CD8-positive, alpha-beta memory T cell (primary cell): ENCODE data around the gene PRORP. TPM values are rescaled to one million over a fixed set of nuclear protein-coding genes. Genes with fewer than 3 reads are reported as not detected.
"Not testable (repeated sequence)": the region's sequence is repeated elsewhere in the genome, so short reads cannot be mapped to it uniquely, and the experiment has no call there.

ENCODE experiments used
- CTCF ChIA-PET: fragments of 350-600 bp; sonication (Branson Sonifier 250); formaldehyde crosslinking; loops from one replicate; lab custom pipeline; 2021; ENCODE audit warnings: antibody characterized with exemption; lab: Charles Lee
- POLR2A ChIA-PET: fragments of 350-600 bp; sonication (Branson Sonifier 250); formaldehyde crosslinking; loops from one replicate; lab custom pipeline; 2021; ENCODE audit warnings: antibody characterized with exemption; lab: Charles Lee
- DNase-seq, 5 donors: peaks; one replicate each; pipeline versions ENCODE4 v3.0.0 to v3.0.0-alpha.2; 2020 to 2022; ENCODE audit warnings: mixed read lengths in 1 of 5
- H3K27ac ChIP-seq: one replicate; pipeline ENCODE4 v1.7.0; 2013; ENCODE audit warnings: low read depth, mild to moderate bottlenecking, low read length, moderate library complexity
- H3K27me3 ChIP-seq: 2 replicates; pipeline ENCODE4 v1.7.0; 2013; ENCODE audit warnings: low read length, mild to moderate bottlenecking; ENCODE audit not compliant: insufficient read depth, poor library complexity, severe bottlenecking
- H3K36me3 ChIP-seq: 2 replicates; pipeline ENCODE4 v1.7.0; 2013; ENCODE audit warnings: mild to moderate bottlenecking, low read length, moderate library complexity; ENCODE audit not compliant: insufficient read depth
- H3K4me1 ChIP-seq: 2 replicates; pipeline ENCODE4 v1.7.0; 2013; ENCODE audit warnings: mild to moderate bottlenecking, low read length, moderate library complexity; ENCODE audit not compliant: insufficient read depth
- H3K4me3 ChIP-seq: 2 replicates; pipeline ENCODE4 v1.7.0; 2013; ENCODE audit warnings: mild to moderate bottlenecking, low read length
- H3K9me3 ChIP-seq: 2 replicates; pipeline ENCODE4 v1.7.0; 2013; ENCODE audit warnings: mild to moderate bottlenecking, low read length
- H3K27ac Mint-ChIP-seq, 8 donors: one replicate each; pipeline ENCODE4 v1.8.0; 2020 to 2021; ENCODE audit warnings: mixed read lengths in 8 of 8, mild to moderate bottlenecking in 6 of 8, inconsistent platforms in 3 of 8, moderate library complexity in 3 of 8
- H3K27me3 Mint-ChIP-seq, 2 donors: one replicate each; pipeline ENCODE4 v1.8.0; 2020 to 2021; ENCODE audit warnings: mixed read lengths in 2 of 2, mild to moderate bottlenecking in 1 of 2, moderate library complexity in 1 of 2
- H3K36me3 Mint-ChIP-seq, 3 donors: one replicate each; pipeline ENCODE4 v1.8.0; 2020 to 2021; ENCODE audit warnings: mixed read lengths in 3 of 3, inconsistent platforms in 1 of 3, mild to moderate bottlenecking in 1 of 3
- H3K4me1 Mint-ChIP-seq, 3 donors: one replicate each; pipeline ENCODE4 v1.8.0; 2020 to 2021; ENCODE audit warnings: mixed read lengths in 3 of 3, inconsistent platforms in 1 of 3, mild to moderate bottlenecking in 1 of 3
- H3K4me3 Mint-ChIP-seq, 7 donors: one replicate each; pipeline ENCODE4 v1.8.0; 2020 to 2021; ENCODE audit warnings: mixed read lengths in 7 of 7, mild to moderate bottlenecking in 6 of 7, moderate library complexity in 4 of 7, inconsistent platforms in 2 of 7
- H3K9me3 Mint-ChIP-seq, 5 donors: one replicate each; pipeline ENCODE4 v1.8.0; 2020 to 2022; ENCODE audit warnings: mixed read lengths in 5 of 5, mild to moderate bottlenecking in 3 of 5, moderate library complexity in 2 of 5, inconsistent platforms in 1 of 5
- polyA plus RNA-seq: library from polyadenylated mRNA; unstranded; fragments of 300-500 nt; fragmentation: Illumina TruSeq; gene quantifications from one replicate; pipeline ENCODE4 v1.2.3, GENCODE V29; 2021
- total RNA-seq, 2 experiments: library from RNA; stranded (reverse); gene quantifications; one replicate each; pipeline ENCODE4 v1.2.3, GENCODE V29; 2021

PRORP gene
- total and polyA plus RNA-seq, 3 experiments from 2014 or later, result 36.2 to 59.2 (median 39.9) TPM

DNA sequence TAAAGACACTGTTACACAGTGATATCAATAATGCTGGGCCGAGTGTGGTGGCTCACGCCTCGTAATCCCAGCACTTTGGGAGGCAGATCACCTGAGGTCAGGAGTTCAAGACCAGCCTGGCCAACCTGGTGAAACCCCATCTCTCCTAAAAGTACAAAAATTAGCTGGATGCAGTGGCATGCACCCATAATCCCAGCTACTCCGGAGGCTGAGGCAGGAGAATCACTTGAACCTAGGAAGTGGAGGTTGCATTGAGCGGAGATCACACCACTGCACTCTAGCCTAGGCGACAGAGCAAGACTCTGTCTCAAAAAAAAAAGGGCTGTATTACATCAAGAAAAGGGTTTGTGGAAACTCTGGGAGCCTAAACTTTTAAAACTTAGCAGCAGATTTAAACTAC is 27.7 kb upstream of the PRORP start:
- H3K27me3 Mint-ChIP-seq, CTCF ChIA-PET: not testable (repeated sequence)

DNA sequence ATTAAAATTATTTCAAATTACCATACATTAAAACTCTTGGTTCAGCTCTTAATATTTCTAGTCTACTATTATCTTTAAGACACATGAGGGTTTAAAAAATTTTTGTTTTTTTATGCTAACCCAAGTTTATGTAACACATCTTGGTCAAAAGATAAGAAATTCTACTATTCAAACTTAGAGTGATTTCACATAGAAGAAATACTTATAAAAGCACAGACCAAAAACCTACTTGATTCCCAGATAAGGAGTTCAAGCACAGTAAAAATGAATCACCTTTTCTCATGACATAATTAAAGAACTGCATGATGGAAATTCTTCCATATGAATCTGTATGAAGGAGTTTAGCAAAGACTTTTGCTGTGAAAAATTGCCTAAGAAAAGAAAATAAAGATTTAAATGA is 14.5 kb upstream of the PRORP start:
- Mint-ChIP-seq H3K36me3 (peaks cover 16 to 74% (median 29%) of the 10 kb centered on the region in 3 donors), H3K4me3 (no peak overlapping the region), H3K27me3 (no peaks in the 10 kb centered on the region), H3K9me3 (no peaks in the 10 kb centered on the region), H3K27ac (no peak overlapping the region), H3K4me1 (peaks cover 6 to 17% (median 16%) of the 10 kb centered on the region in 3 donors)
- H3K36me3 ChIP-seq, result peaks cover 22% of the 10 kb centered on the region
- no peak for DNase-seq
- no peak overlapping the region for H3K4me3 ChIP-seq
- H3K27ac ChIP-seq, result no peak overlapping the region
- ChIA-PET CTCF (no interaction called here), POLR2A (no interaction called here)
- H3K27me3 ChIP-seq, result no peaks in the 10 kb centered on the region
- H3K9me3 ChIP-seq, result no peaks in the 10 kb centered on the region
- no peaks in the 10 kb centered on the region for H3K4me1 ChIP-seq

More for the DNA sequence above, 27.7 kb upstream of the PRORP start:
- not testable (repeated sequence) for H3K4me3 Mint-ChIP-seq, H3K4me3 ChIP-seq, DNase-seq, H3K9me3 ChIP-seq, H3K4me1 Mint-ChIP-seq, H3K27me3 ChIP-seq, H3K4me1 ChIP-seq, H3K9me3 Mint-ChIP-seq, H3K27ac ChIP-seq
- peaks cover 0 to 73% (median 12%) of the 10 kb centered on the region in 3 donors for H3K36me3 Mint-ChIP-seq
- POLR2A ChIA-PET, result interaction anchor here (0.6 kb wide), 3 partner anchors 88 to 499 kb away, joined by 4 read pairs; no protein-coding TSS in a partner anchor
- peak overlapping the region in 2 of 8 donors; percentile 22 to 41 for H3K27ac Mint-ChIP-seq
- H3K36me3 ChIP-seq, result peaks cover 25% of the 10 kb centered on the region

DNA sequence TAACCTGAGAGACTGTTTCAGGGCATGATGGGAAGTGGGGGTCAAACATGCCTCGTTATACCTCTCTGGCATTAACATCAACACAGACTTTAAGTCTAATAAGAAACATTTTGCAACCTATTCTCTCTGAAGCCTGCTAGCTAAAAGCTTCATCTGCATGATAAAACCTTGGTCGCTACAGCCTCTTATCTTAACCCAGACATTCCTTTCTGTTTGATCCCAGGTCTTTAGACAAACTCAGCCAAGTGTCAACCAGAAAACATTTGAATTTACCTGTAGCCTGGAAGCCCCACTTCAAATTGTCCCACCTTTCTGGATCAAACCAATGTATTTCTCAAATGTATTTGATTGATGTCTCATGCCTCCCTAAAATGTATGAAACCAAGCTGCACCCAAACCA is 9.7 kb upstream of the PRORP start:
- Mint-ChIP-seq H3K36me3 (peaks cover 11 to 79% (median 27%) of the 10 kb centered on the region in 3 donors), H3K4me1 (peaks cover 26 to 48% (median 35%) of the 10 kb centered on the region in 3 donors), H3K27ac (peak overlapping the region in 3 of 8 donors; percentile 23 to 59 (median 24)), H3K27me3 (no peaks in the 10 kb centered on the region), H3K9me3 (no peaks in the 10 kb centered on the region), H3K4me3 (peak overlapping the region in 1 of 7 donors; percentile 3)
- Histone ChIP-seq H3K9me3 (no peaks in the 10 kb centered on the region), H3K27me3 (no peaks in the 10 kb centered on the region), H3K27ac (no peak overlapping the region), H3K4me3 (no peak overlapping the region), H3K36me3 (peaks cover 20% of the 10 kb centered on the region), H3K4me1 (no peaks in the 10 kb centered on the region)
- DNase-seq, result no peak
- POLR2A ChIA-PET, result no interaction called here
- CTCF ChIA-PET, result no interaction called here

DNA sequence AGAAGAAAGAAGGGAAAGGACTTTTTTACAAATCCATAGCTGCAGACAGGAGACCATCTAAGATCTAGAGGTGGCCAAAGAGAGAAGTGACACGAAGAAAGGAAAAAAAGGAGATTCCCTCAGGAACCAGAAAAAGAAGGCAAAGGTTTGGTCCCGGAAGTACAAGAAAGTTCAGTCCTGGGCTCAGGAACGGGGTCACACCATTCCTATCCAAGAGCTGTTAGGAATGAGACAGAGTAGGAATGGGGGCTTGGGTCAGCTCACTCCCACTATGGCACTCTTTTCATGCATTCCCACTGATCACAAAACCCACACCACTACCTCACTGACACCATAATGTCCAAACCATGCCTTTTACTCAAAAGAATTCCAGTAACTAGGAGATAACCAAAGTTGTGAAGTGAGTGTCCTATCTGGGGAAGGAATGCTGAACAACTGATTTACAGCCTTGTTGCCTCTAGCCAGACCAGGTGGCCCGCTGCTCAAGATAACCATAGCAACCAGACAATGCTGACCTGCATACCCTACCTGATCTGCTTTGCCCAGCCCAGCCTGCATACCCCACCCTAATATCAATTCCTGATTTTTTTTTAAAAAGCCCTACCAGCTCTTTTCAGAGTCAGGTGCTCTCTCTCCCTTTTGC is 8.9 kb upstream of the PRORP start:
- peak overlapping the region in 1 of 7 donors; percentile 0 for H3K4me3 Mint-ChIP-seq
- peaks cover 20% of the 10 kb centered on the region for H3K36me3 ChIP-seq

DNA sequence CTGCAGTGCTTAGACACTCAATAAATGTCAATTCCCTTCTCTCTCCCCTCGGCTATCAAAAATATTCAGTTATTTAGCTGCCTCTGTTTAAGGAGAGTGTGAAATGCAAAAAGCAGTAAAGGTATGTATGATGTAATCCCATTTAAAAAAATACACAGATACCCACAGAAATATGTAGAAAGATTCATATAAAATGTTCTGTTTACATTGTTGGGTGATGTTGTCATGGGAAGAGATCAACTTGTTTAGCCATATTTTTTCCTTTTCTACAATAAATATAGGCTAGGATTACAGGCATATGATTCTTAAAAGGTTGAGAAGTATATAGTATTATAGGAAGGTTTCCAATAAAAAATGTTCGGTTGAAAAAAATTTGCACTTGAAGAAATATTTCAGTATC is 8.3 kb upstream of the PRORP start:
- Mint-ChIP-seq H3K36me3 (peaks cover 11 to 82% (median 30%) of the 10 kb centered on the region in 3 donors), H3K4me3 (no peak overlapping the region), H3K27ac (peak overlapping the region in 5 of 8 donors; percentile 8 to 81 (median 43)), H3K9me3 (no peaks in the 10 kb centered on the region), H3K27me3 (no peaks in the 10 kb centered on the region), H3K4me1 (peaks cover 32 to 62% (median 49%) of the 10 kb centered on the region in 3 donors)
- H3K4me1 ChIP-seq, result no peaks in the 10 kb centered on the region
- H3K9me3 ChIP-seq, result no peaks in the 10 kb centered on the region
- H3K4me3 ChIP-seq, result no peak overlapping the region
- DNase-seq, result no peak
- H3K27ac ChIP-seq, result no peak overlapping the region
- ChIA-PET POLR2A (interaction anchor here (1.2 kb wide), 1 partner anchor 8 kb away, joined by 3 read pairs; the partner anchor contains the start of genes PPP2R3C and PRORP), CTCF (interaction anchor here (1.3 kb wide), 1 partner anchor 9 kb away, joined by 3 read pairs; no protein-coding TSS in a partner anchor)
- no peaks in the 10 kb centered on the region for H3K27me3 ChIP-seq
- H3K36me3 ChIP-seq, result peaks cover 20% of the 10 kb centered on the region

More for the DNA sequence above, 8.9 kb upstream of the PRORP start:
- peaks cover 32 to 56% (median 43%) of the 10 kb centered on the region in 3 donors for H3K4me1 Mint-ChIP-seq
- H3K27ac Mint-ChIP-seq, result peak overlapping the region in 7 of 8 donors; percentile 22 to 81 (median 47)
- H3K27me3 ChIP-seq, result no peaks in the 10 kb centered on the region
- H3K9me3 ChIP-seq, result no peaks in the 10 kb centered on the region
- CTCF ChIA-PET, result interaction anchor here (1.3 kb wide), 1 partner anchor 10 kb away, joined by 3 read pairs; no protein-coding TSS in a partner anchor
- no peak for DNase-seq
- H3K27me3 Mint-ChIP-seq, result no peaks in the 10 kb centered on the region
- H3K4me1 ChIP-seq, result no peaks in the 10 kb centered on the region
- no peak overlapping the region for H3K4me3 ChIP-seq
- no peaks in the 10 kb centered on the region for H3K9me3 Mint-ChIP-seq
- POLR2A ChIA-PET, result interaction anchor here (1.2 kb wide), 1 partner anchor 8 kb away, joined by 3 read pairs; the partner anchor contains the start of genes PPP2R3C and PRORP
- H3K27ac ChIP-seq, result no peak overlapping the region
- peaks cover 11 to 79% (median 30%) of the 10 kb centered on the region in 3 donors for H3K36me3 Mint-ChIP-seq

DNA sequence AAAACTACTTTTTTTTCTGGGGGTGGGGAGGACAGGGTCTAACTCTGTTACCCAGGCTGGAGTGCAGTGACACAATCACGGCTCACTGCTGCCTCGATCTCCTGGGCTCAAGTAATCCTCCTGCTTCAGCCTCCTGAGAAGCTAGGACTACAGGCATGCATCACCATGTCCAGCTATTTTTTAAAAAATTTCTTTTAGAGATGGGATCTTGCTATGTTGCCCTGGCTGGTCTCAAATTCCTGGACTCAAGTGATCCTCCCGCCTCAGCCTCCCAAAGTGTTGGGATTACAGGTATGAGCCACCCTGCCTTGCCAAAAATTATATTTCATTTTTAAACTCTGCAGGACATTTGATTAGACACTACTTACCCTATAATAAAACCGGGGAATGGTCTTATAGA is 6.1 kb upstream of the PRORP start:
- Mint-ChIP-seq H3K36me3 (peaks cover 11 to 79% (median 26%) of the 10 kb centered on the region in 3 donors), H3K27me3 (peaks cover 0 to 1% of the 10 kb centered on the region in 2 donors), H3K4me3 (no peak overlapping the region), H3K9me3 (no peaks in the 10 kb centered on the region), H3K4me1 (peaks cover 46 to 81% (median 70%) of the 10 kb centered on the region in 3 donors), H3K27ac (peak overlapping the region in 2 of 8 donors; percentile 40 to 64)
- no peaks in the 10 kb centered on the region for H3K27me3 ChIP-seq
- peaks cover 12% of the 10 kb centered on the region for H3K36me3 ChIP-seq
- no peak overlapping the region for H3K27ac ChIP-seq
- no peaks in the 10 kb centered on the region for H3K9me3 ChIP-seq
- H3K4me1 ChIP-seq, result peaks cover 14% of the 10 kb centered on the region
- ChIA-PET CTCF (no interaction called here), POLR2A (no interaction called here)
- no peak for DNase-seq
- H3K4me3 ChIP-seq, result no peak overlapping the region

DNA sequence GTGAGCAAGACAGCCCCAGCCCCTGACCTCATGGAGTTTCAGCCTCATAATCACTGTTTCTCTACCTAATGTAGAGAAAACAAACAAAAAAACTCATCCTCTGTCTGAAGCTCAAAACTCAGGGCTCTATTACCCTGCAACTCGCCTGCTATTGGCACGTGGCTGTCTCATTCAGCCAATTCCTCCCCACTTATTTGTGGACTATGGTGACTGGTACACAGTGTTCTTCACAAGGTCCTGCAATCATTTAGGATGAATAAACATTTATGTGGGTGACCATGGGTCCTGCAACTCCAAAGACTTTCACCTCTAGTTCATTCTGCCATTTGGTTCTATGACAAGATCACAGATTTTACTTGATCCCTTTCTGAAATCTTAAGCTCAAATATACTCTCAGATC is 5.2 kb upstream of the PRORP start:
- Mint-ChIP-seq H3K27me3 (peaks cover 0 to 2% of the 10 kb centered on the region in 2 donors), H3K4me3 (peak overlapping the region in 2 of 7 donors; percentile 3 to 36), H3K36me3 (peaks cover 4 to 79% (median 19%) of the 10 kb centered on the region in 3 donors), H3K27ac (peak overlapping the region in 6 of 8 donors; percentile 4 to 79 (median 68)), H3K4me1 (peaks cover 47 to 79% (median 71%) of the 10 kb centered on the region in 3 donors), H3K9me3 (no peaks in the 10 kb centered on the region)
- H3K27ac ChIP-seq, result no peak overlapping the region
- H3K9me3 ChIP-seq, result no peaks in the 10 kb centered on the region
- peaks cover 12% of the 10 kb centered on the region for H3K36me3 ChIP-seq
- ChIA-PET CTCF (no interaction called here), POLR2A (no interaction called here)
- H3K27me3 ChIP-seq, result no peaks in the 10 kb centered on the region
- no peak for DNase-seq
- H3K4me3 ChIP-seq, result no peak overlapping the region
- peaks cover 15% of the 10 kb centered on the region for H3K4me1 ChIP-seq
